Neutrophil (primary cell): ENCODE measurements around the gene ACYP1.

Experiments used
- H3K27ac ChIP-seq: fragments of 200-600 bp; sonication (generic); 2 replicates; pipeline ENCODE4 v1.5.1; 2016; ENCODE audit warnings: mild to moderate bottlenecking, moderate library complexity
- H3K27me3 ChIP-seq: fragments of 200-600 bp; sonication (generic); 2 replicates; pipeline ENCODE4 v1.6.0; 2016; ENCODE audit warnings: mild to moderate bottlenecking
- H3K36me3 ChIP-seq: fragments of 200-600 bp; sonication (generic); 2 replicates; pipeline ENCODE4 v1.5.1; 2017
- H3K4me1 ChIP-seq, 2 experiments: fragments of 200-600 bp in 1 of 2; sonication (generic) in 1 of 2; 1 replicate in 1 of 2; 2 replicates in 1 of 2; pipeline versions ENCODE4 v1.5.1 to v1.6.1; 2013 to 2016; ENCODE audit warnings: low read depth in 1 of 2, low read length in 1 of 2, mild to moderate bottlenecking in 1 of 2, moderate library complexity in 1 of 2; ENCODE audit not compliant: control insufficient read depth in 1 of 2, insufficient read depth in 1 of 2
- H3K4me3 ChIP-seq, 2 experiments: fragments of 200-600 bp in 1 of 2; sonication (generic) in 1 of 2; 1 replicate in 1 of 2; 2 replicates in 1 of 2; pipeline ENCODE4 v1.5.1; 2013 to 2016; ENCODE audit warnings: low read depth in 1 of 2, low read length in 1 of 2, mild to moderate bottlenecking in 1 of 2, moderate library complexity in 1 of 2
- H3K9me3 ChIP-seq: fragments of 200-600 bp; sonication (generic); 2 replicates; pipeline ENCODE4 v1.5.1; 2016
- TF ChIP-seq, protein P1 (sequence below): fragments of 200-600 bp; sonication (generic); IDR thresholded peaks from 2 replicates; pipeline ENCODE4 v1.5.1; 2016; ENCODE audit warnings: antibody characterized with exemption

The ACYP1 gene

DNA sequence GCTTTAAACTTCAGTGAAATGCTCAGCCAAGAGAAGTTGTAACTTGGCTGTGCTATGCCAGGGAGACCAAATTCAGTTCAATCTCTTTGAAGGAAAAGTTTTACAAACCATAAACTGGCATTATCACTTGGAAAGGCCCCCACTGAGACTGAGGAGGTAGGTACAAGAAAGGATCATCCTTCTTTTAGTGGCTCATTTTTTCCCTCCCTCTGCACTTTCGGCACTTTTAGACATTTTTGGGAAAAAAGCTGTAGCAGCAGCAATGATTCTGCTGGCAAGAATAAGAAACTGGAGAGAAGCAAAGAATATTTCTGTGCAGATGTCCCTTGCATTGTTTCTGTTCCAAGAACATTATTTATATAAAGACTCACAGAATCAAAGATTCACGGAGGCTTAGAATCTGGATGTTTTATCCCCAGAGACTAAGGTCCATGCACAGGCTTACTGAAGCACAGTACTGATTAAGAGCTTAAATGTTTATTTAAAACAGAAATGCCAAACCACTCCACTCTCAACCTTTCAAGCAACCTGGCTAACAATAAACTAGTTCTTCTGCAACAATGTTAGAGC, 17.9 kb upstream of the ACYP1 start:
- TF ChIP-seq, protein P1, sequence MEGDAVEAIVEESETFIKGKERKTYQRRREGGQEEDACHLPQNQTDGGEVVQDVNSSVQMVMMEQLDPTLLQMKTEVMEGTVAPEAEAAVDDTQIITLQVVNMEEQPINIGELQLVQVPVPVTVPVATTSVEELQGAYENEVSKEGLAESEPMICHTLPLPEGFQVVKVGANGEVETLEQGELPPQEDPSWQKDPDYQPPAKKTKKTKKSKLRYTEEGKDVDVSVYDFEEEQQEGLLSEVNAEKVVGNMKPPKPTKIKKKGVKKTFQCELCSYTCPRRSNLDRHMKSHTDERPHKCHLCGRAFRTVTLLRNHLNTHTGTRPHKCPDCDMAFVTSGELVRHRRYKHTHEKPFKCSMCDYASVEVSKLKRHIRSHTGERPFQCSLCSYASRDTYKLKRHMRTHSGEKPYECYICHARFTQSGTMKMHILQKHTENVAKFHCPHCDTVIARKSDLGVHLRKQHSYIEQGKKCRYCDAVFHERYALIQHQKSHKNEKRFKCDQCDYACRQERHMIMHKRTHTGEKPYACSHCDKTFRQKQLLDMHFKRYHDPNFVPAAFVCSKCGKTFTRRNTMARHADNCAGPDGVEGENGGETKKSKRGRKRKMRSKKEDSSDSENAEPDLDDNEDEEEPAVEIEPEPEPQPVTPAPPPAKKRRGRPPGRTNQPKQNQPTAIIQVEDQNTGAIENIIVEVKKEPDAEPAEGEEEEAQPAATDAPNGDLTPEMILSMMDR, result no peak
- Histone ChIP-seq H3K9me3 (no peaks in the 10 kb centered on the region), H3K27me3 (no peaks in the 10 kb centered on the region), H3K27ac (no peak overlapping the region), H3K4me3 (no peak overlapping the region), H3K36me3 (peaks cover 58% of the 10 kb centered on the region), H3K4me1 (no peaks in the 10 kb centered on the region)

DNA sequence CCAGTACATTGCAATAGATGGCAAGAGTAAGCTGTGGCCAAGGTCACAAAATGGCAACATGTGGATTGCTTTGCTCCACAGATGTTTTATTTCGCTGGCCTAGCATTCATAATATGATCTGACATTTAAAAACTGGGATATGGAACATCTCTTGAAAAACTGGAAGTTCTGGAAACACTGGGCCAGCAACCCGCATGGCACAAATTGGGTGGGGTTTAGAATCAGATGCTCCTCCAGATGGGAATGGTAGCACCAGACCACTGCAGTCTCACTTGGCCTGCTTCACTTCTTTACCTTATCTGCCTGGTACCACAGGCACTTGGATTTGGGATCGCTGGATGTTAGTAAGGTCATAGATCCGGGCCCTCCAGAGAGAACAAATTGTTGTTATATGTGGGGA, 15.7 kb upstream of the ACYP1 start:
- no peaks in the 10 kb centered on the region for H3K27me3 ChIP-seq
- H3K4me1 ChIP-seq, result no peaks in the 10 kb centered on the region
- H3K4me3 ChIP-seq, result no peak overlapping the region
- H3K9me3 ChIP-seq, result no peaks in the 10 kb centered on the region
- H3K36me3 ChIP-seq, result peaks cover 36% of the 10 kb centered on the region
- TF ChIP-seq, protein P1, result no peak
- no peak overlapping the region for H3K27ac ChIP-seq

DNA sequence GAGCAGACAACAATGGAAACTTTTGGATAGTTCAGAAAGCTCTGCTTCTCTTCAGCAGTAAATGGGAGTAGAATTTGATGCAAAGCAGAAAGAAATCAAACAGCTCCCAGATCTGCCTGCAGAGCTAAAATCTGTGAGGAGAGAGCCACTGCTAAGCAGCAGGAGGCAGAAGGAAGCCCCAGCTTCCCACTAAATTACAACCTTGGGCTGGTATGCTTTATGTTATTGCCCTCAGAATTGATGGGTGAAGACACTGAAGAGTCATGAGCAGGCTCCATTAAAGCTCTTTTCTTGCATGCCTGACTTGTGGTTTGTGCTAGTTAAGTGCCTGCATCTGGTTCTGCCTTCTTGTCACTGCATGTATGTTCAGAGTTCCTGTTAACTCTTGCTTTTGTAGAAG, 14.0 kb upstream of the ACYP1 start:
- H3K36me3 ChIP-seq, result peaks cover 18% of the 10 kb centered on the region
- no peaks in the 10 kb centered on the region for H3K27me3 ChIP-seq
- no peak overlapping the region for H3K4me3 ChIP-seq
- H3K4me1 ChIP-seq, result no peaks in the 10 kb centered on the region
- TF ChIP-seq, protein P1, result no peak
- H3K27ac ChIP-seq, result no peak overlapping the region
- no peaks in the 10 kb centered on the region for H3K9me3 ChIP-seq

DNA sequence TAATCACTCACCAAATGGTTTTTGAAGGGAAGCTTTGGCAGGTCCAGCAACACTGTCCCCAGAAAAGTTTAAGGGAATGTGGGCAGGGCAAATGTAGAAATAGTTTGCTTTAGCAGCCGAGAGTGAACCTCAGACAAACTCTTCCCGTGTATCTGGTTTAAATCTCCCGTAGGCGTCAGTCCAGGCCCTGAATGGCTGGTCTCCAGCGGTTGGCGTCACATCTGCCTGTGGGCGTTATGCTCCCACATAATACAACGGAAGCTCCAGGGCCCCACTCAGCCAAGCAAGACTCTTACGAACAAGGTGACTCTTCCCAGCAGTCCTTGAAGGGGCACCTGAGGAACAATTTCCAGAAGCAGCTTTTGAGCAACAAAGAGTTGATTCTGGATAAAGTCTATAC, 6.6 kb upstream of the ACYP1 start:
- H3K27ac ChIP-seq, result no peak overlapping the region
- no peak overlapping the region for H3K4me3 ChIP-seq
- H3K4me1 ChIP-seq, result peaks cover 13 to 14% of the 10 kb centered on the region in 2 experiments
- TF ChIP-seq, protein P1, result no peak
- H3K9me3 ChIP-seq, result no peaks in the 10 kb centered on the region
- no peaks in the 10 kb centered on the region for H3K36me3 ChIP-seq
- H3K27me3 ChIP-seq, result peaks cover 22% of the 10 kb centered on the region

DNA sequence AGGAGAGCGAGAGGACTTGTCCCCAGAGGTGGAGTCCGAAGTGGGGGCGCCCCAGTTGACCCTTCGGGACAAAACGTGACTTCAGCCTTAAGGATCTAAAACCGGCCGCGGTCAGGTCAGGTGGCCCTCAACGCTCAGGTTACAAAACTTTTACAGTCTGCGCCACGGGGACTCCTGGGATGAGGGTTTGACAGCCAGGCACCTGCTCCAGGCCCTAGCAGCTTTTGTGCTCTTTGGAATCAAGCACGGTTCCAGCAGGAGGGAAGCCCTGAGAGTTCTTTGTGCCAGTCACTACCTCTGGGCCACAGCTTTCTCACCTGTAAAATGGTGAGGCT, 6.0 kb upstream of the ACYP1 start:
- H3K36me3 ChIP-seq, result no peaks in the 10 kb centered on the region

More for the DNA sequence above, 6.0 kb upstream of the ACYP1 start:
- TF ChIP-seq, protein P1, result no peak
- peaks cover 13 to 14% of the 10 kb centered on the region in 2 experiments for H3K4me1 ChIP-seq
- no peaks in the 10 kb centered on the region for H3K9me3 ChIP-seq
- peaks cover 22% of the 10 kb centered on the region for H3K27me3 ChIP-seq
- H3K27ac ChIP-seq, result no peak overlapping the region
- peak overlapping the region; percentile 59 to 77 for H3K4me3 ChIP-seq
